GM19452 (cell line): ENCODE data around the gene KIR2DL3.
"Not testable (repeated sequence)": the region's sequence is repeated elsewhere in the genome, so short reads cannot be mapped to it uniquely, and the experiment has no call there.

Experiments used
- ATAC-seq: cut with Tn5 transposase; IDR thresholded peaks from one replicate; pipeline ENCODE4 v1.9.1; 2021; ENCODE audit not compliant: unreplicated experiment

Gene KIR2DL3

DNA sequence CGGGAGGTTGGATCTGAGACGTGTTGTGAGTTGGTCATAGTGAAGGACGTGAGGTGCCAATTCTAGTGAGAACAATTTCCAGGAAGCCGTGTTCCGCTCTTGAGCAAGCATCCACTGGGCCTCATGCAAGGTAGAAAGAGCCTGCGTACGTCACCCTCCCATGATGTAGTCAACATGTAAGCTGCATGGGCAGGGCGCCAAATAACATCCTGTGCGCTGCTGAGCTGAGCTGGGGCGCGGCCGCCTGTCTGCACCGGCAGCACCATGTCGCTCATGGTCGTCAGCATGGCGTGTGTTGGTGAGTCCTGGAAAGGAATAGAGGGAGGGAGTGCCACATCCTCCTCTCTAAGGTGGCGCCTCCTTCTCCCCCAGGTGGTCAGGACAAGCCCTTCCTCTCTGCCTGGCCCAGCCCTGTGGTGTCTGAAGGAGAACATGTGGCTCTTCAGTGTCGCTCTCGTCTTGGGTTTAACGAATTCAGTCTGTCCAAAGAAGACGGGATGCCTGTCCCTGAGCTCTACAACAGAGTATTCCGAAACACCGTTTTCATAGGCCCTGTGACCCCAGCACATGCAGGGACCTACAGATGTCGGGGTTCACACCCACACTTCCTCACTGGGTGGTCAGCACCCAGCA, 47.9 kb downstream of the KIR2DL3 start:
- not testable (repeated sequence) for ATAC-seq

DNA sequence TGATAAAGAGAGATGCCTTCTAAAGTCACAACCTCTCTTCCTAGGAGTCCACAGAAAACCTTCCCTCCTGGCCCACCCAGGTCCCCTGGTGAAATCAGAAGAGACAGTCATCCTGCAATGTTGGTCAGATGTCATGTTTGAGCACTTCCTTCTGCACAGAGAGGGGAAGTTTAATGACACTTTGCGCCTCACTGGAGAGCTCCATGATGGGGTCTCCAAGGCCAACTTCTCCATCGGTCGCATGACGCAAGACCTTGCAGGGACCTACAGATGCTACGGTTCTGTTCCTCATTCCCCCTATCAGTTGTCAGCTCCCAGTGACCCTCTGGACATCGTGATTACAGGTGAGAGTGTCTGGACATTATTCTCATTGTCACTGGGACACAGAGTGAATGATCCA, 49.8 kb downstream of the KIR2DL3 start:
- ATAC-seq: not testable (repeated sequence)

DNA sequence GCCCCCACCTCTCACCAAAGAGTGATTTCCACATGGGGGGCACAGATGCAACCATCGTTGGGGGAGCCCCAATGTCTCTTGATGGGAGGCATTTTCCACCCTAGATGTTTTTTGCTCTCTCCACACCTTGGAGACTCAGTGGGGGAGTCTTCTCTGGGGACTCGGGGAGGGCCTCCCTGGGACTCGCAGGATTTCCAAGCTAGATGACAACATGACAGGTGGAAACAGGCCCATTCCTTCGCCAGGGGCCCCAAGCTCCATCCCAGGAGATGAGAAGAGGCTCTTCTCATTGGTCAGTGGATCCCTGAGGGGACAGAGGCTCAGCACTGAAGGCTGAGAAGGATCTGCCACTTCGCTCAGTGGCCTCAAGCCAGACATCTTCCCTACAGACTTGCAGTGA, 52.4 kb downstream of the KIR2DL3 start:
- no peak for ATAC-seq

DNA sequence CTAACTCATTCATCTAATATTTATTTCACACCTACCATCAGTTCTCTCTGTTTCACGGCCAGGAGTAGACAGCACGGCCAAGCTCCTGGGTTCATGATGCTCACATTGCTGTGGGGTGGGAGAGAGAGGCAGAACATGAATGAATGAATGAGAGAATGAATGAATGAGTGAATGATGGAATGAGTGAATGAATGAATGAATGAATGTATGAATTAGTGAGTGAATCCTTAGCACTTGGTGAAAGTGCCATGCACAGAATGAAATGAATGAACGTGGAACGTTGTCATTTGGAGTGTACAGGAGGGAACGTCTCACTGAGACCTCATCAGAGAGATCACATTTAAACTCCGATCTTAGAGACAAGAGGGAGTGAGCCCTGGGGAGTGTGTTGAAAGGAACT, 53.2 kb downstream of the KIR2DL3 start:
- ATAC-seq: no peak

- no peak for ATAC-seq
Observed at GRCh38 chr19:54792814-54793213, 54.5 kb downstream of the KIR2DL3 start.

GRCh38 chr19:54795758-54796157, 57.4 kb downstream of the KIR2DL3 start:
- ATAC-seq: no peak
